ENCODE results near the gene CST6. TPM values are rescaled to one million over a fixed set of nuclear protein-coding genes. Genes with fewer than 3 reads are reported as not detected.

CST6 gene
- total and polyA plus RNA-seq, 2 donors (not counting 1 experiment from before 2014, with no cell fraction given): 0.76 to 11.1 TPM

DNA sequence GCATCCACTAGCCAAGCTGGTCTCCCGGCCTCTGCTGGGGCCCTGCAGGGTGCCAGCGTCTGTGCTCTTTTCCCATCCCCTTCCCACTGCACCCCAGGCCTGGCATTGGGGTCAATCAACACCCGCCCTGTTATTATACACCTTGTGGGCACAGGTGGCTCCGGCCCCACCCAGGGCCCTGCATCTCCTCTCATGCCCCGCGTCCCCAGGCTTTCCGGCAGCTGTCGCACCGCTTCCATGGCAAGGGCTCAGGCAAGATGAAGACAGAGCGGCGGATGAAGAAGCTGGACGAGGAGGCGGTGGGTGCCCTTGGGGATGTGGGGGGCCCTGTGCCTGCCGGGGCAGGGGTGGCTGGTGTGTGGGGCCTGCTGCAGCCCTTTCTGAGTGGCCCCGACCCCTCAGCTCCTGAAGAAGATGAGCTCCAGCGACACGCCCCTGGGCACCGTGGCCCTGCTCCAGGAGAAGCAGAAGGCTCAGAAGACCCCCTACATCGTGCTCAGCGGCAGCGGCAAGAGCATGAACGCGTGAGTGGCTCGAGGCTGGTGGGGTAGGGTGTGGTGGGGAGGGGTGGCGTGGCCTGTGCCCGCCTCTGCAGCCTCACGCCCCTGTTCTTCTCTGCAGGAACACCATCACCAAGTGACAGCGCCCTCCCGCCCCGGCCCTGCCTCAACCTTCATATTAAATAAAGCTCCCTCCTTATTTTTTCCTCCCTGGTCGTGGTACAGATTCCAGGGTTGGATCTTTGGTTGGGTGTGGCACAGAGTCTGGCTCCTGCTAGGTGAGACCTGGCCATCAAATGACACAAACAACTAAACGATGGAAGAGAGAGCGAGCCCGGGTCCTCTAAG is 33.2 kb upstream of the CST6 start:
- H4K20me1 ChIP-seq (ENCODE audit: control insufficient read depth, extremely low read depth, insufficient read depth, low read length): no peaks in the 10 kb centered on the region
- peaks cover 14% of the 10 kb centered on the region for H3K36me3 ChIP-seq (ENCODE audit: control insufficient read depth, insufficient read depth, low read length)
- H3K9ac ChIP-seq (ENCODE audit: insufficient read depth, low read length): no peak overlapping the region
- TF ChIP-seq, protein P1, sequence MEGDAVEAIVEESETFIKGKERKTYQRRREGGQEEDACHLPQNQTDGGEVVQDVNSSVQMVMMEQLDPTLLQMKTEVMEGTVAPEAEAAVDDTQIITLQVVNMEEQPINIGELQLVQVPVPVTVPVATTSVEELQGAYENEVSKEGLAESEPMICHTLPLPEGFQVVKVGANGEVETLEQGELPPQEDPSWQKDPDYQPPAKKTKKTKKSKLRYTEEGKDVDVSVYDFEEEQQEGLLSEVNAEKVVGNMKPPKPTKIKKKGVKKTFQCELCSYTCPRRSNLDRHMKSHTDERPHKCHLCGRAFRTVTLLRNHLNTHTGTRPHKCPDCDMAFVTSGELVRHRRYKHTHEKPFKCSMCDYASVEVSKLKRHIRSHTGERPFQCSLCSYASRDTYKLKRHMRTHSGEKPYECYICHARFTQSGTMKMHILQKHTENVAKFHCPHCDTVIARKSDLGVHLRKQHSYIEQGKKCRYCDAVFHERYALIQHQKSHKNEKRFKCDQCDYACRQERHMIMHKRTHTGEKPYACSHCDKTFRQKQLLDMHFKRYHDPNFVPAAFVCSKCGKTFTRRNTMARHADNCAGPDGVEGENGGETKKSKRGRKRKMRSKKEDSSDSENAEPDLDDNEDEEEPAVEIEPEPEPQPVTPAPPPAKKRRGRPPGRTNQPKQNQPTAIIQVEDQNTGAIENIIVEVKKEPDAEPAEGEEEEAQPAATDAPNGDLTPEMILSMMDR (conservative IDR thresholded peaks at IDR 0.05 in 1 of 2, IDR thresholded peaks at IDR 0.05 in 1 of 2; ENCODE audit: low read depth in 1 of 2, low read length in 2 of 2): no peak
- TF ChIP-seq EZH2 (IDR thresholded peaks at IDR 0.05; ENCODE audit: low read length, missing control alignments): no peak
- no peak overlapping the region for H3K27ac ChIP-seq (ENCODE audit: insufficient read depth, low read length)
- no peak overlapping the region for H2AFZ ChIP-seq (ENCODE audit: low read length)
- H3K27me3 ChIP-seq (ENCODE audit: control insufficient read depth, insufficient read depth, low read length): no peaks in the 10 kb centered on the region
- H3K79me2 ChIP-seq (ENCODE audit: control insufficient read depth, insufficient read depth, low read length): no peaks in the 10 kb centered on the region
- H3K4me3 ChIP-seq (replicated peaks in 1 of 4; ENCODE audit: control extremely low read depth in 1 of 4, insufficient read depth in 1 of 4, low read depth in 3 of 4, low read length in 4 of 4): no peak overlapping the region
- H3K4me2 ChIP-seq (ENCODE audit: extremely low read depth, insufficient read depth, low read length): no peak overlapping the region
- H3K4me1 ChIP-seq (ENCODE audit: control insufficient read depth, extremely low read depth, insufficient read depth, low read length): no peaks in the 10 kb centered on the region
- H3K9me3 ChIP-seq (ENCODE audit: control insufficient read depth, insufficient read depth, low read depth, low read length): no peaks in the 10 kb centered on the region
- no peak for DNase-seq (ENCODE audit: low read depth in 2 of 2)

DNA sequence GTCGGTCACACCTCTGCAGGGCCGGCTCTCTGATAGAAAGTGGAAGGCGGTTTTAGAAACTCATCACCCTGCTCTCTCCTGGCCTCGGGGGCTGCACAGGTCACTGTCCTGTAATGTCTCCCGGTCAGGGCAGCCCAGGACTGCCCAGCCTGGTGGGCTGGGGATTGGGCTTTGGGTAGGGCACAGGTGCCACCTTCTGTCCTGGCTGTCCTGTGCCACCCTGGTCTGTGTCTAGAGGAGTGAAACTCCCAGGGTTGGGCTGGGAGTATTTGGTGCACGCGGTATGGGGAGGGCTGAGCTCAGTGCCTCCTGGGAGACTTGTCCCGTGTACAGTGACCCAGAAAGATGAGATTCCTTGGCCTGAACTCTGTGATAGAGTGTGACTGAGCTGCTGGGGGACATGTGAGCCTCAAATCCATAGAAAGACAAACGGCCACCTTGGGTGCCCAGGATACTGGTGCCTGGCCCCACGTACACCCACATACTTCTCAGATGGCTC is 32.5 kb upstream of the CST6 start:
- H3K9me3 ChIP-seq (ENCODE audit: control insufficient read depth, insufficient read depth, low read depth, low read length): no peaks in the 10 kb centered on the region
- H3K36me3 ChIP-seq (ENCODE audit: control insufficient read depth, insufficient read depth, low read length): peaks cover 14% of the 10 kb centered on the region
- TF ChIP-seq, protein P1 (conservative IDR thresholded peaks at IDR 0.05 in 1 of 2, IDR thresholded peaks at IDR 0.05 in 1 of 2; ENCODE audit: low read depth in 1 of 2, low read length in 2 of 2): no peak
- TF ChIP-seq EZH2 (IDR thresholded peaks at IDR 0.05; ENCODE audit: low read length, missing control alignments): no peak
- no peak overlapping the region for H2AFZ ChIP-seq (ENCODE audit: low read length)
- H3K9ac ChIP-seq (ENCODE audit: insufficient read depth, low read length): no peak overlapping the region
- no peak for DNase-seq (ENCODE audit: low read depth in 2 of 2)
- no peak overlapping the region for H3K4me2 ChIP-seq (ENCODE audit: extremely low read depth, insufficient read depth, low read length)
- H3K79me2 ChIP-seq (ENCODE audit: control insufficient read depth, insufficient read depth, low read length): no peaks in the 10 kb centered on the region
- H4K20me1 ChIP-seq (ENCODE audit: control insufficient read depth, extremely low read depth, insufficient read depth, low read length): no peaks in the 10 kb centered on the region
- no peaks in the 10 kb centered on the region for H3K27me3 ChIP-seq (ENCODE audit: control insufficient read depth, insufficient read depth, low read length)
- no peak overlapping the region for H3K27ac ChIP-seq (ENCODE audit: insufficient read depth, low read length)
- H3K4me3 ChIP-seq (replicated peaks in 1 of 4; ENCODE audit: control extremely low read depth in 1 of 4, insufficient read depth in 1 of 4, low read depth in 3 of 4, low read length in 4 of 4): no peak overlapping the region
- no peaks in the 10 kb centered on the region for H3K4me1 ChIP-seq (ENCODE audit: control insufficient read depth, extremely low read depth, insufficient read depth, low read length)

DNA sequence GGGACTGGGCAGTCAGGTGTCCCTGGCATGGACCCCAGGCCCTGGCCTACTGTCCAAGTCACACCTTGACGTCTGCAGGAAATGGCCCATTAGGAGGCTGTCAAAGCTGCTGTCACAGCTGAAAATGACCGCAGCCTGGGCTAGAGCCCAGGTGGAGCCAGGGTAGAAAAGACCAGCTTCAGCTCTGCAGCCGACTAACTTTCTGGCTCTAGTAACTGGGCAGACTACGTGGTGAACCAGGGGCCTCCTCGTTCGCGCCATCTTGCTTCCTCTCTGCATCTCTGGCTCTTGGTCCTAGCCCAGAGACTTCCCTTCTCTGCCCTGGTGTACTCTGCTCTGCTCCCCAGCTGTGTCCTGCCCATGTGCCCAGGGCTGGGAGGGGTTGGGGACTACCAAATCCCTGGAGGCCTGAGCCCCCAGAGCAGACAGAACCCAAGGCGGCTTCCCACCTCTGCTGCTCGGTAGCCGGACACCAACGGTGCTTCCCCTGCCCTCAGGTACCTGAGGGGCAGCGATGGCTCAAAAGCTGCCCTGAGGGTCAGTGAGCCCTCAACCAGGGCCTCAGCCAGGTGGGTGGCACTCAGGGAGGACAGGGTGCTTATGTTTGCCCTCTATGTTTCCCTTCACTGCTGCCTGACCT is 30.6 kb upstream of the CST6 start:
- no peak overlapping the region for H3K4me2 ChIP-seq (ENCODE audit: extremely low read depth, insufficient read depth, low read length)
- no peaks in the 10 kb centered on the region for H3K79me2 ChIP-seq (ENCODE audit: control insufficient read depth, insufficient read depth, low read length)
- no peak overlapping the region for H2AFZ ChIP-seq (ENCODE audit: low read length)
- TF ChIP-seq, protein P1 (conservative IDR thresholded peaks at IDR 0.05 in 1 of 2, IDR thresholded peaks at IDR 0.05 in 1 of 2; ENCODE audit: low read depth in 1 of 2, low read length in 2 of 2): no peak
- TF ChIP-seq EZH2 (IDR thresholded peaks at IDR 0.05; ENCODE audit: low read length, missing control alignments): no peak
- no peak overlapping the region for H3K9ac ChIP-seq (ENCODE audit: insufficient read depth, low read length)
- no peak for DNase-seq (ENCODE audit: low read depth in 2 of 2)
- H3K36me3 ChIP-seq (ENCODE audit: control insufficient read depth, insufficient read depth, low read length): peaks cover 14% of the 10 kb centered on the region
- H3K4me1 ChIP-seq (ENCODE audit: control insufficient read depth, extremely low read depth, insufficient read depth, low read length): no peaks in the 10 kb centered on the region
- H3K27ac ChIP-seq (ENCODE audit: insufficient read depth, low read length): no peak overlapping the region
- no peaks in the 10 kb centered on the region for H3K27me3 ChIP-seq (ENCODE audit: control insufficient read depth, insufficient read depth, low read length)
- H4K20me1 ChIP-seq (ENCODE audit: control insufficient read depth, extremely low read depth, insufficient read depth, low read length): no peaks in the 10 kb centered on the region
- H3K9me3 ChIP-seq (ENCODE audit: control insufficient read depth, insufficient read depth, low read depth, low read length): no peaks in the 10 kb centered on the region
- H3K4me3 ChIP-seq (replicated peaks in 1 of 4; ENCODE audit: control extremely low read depth in 1 of 4, insufficient read depth in 1 of 4, low read depth in 3 of 4, low read length in 4 of 4): no peak overlapping the region
